HG03135 (cell line): ENCODE measurements around the gene ZFP36L2.

Experiments
- ATAC-seq: cut with Tn5 transposase; IDR thresholded peaks from one replicate; pipeline ENCODE4 v1.9.1; 2021; ENCODE audit warnings: mild to moderate bottlenecking, moderate library complexity; ENCODE audit not compliant: unreplicated experiment

ZFP36L2 gene

GRCh38 chr2:43224131-43224570 is 2.3 kb downstream of the ZFP36L2 start:
- ATAC-seq, result no peak

DNA sequence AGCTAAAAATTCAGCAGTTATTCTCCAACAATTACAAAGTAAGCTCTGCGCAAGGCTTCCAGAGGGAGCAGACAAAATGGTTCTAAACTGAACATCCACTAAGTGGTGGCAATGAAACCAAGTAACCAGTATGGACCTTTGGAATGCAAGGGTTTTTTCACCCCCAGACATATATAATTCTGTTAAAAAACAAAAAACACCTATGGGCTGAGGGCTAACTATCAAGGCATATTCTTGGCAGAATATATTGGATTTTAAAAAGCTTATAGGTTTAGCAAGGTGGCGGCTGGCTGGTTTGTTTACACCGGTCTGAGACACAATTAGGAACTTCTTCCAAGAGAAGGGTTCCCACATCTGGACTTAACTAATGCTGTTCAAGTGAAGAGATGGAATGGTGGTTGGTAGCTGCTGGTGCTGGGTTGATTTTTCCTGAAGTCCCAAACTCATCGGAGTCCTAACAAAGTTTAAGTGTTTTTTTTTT is 2.8 kb downstream of the ZFP36L2 start:
- no peak for ATAC-seq

DNA sequence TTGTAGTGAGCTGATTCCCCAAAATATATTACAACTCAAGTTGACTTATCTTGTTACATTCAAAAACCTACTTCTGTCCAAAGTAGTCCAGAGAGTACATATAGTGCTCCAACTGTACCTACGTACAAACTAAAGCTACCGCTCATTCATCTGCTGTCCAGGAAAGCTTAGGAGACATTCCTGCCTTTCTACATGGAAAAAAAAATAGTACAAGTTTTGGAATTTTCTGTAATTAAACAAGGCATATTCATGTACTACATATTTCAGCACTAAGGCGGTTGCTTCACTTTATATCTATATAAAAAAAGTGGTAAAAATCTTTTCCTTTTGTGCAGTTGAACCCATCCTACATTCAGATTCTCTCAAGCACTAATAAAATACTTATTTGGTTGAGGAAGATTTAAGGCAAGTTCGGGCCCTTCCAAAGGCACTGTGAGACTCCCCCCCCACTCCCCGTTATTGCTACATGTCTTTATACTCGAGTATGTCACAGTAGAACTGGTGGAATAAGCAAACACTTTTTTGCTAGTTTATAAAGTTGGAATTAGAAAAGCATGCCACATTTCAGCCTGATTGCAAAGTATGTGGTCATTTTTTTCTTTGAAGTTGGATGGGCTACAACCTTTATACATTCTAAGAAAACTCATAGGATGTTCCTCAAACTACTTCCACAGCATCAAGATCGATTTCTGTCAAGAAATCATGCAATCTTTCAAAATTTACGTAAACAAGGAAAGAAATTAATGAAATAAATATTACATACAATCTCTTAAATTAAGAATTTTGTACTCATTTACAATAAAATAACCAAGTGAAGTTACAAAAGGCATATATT is 3.7 kb downstream of the ZFP36L2 start:
- no peak for ATAC-seq

- ATAC-seq, result no peak
Measured at GRCh38 chr2:43221763-43222474, 4.5 kb downstream of the ZFP36L2 start.

DNA sequence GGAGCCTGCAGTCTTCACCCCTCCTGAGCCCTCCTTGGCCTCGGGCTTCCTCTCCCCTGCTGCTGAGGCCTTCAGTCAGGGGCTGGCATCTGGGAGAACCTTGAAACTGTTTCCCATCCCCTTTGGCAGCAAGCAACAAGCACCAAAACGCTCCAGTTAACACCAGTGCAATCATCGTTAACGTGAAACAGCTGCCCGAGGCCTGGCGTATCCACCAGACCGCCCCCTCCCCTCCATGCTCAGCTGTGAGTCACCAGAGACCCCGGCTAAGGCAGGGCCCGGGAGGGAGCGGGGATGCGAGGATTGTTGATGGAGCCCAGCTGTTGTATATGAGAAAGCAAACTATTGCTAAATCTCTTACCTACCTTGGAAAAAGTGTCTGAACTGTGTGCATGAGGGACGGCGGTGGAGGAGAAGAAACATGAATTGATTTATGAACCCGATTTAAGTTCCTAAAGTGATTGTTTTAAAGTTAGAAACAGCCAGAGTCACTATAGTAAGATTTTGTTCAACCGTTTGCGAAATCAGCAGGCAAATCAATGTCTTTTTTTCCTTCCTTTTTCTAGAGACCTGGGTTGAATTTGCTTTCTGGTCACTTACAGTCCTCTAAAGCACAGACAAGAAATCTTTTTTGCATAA is 5.2 kb downstream of the ZFP36L2 start:
- ATAC-seq, result no peak

GRCh38 chr2:43220760-43221123 is 5.7 kb downstream of the ZFP36L2 start:
- ATAC-seq, result no peak

- ATAC-seq, result no peak
Measured at GRCh38 chr2:43220229-43220751, 6.1 kb downstream of the ZFP36L2 start.

- ATAC-seq, result peak; percentile 52
Measured at GRCh38 chr2:43219383-43220228, 6.8 kb downstream of the ZFP36L2 start.

- peak; percentile 33 for ATAC-seq
Measured at GRCh38 chr2:43218702-43219382, 7.6 kb downstream of the ZFP36L2 start.

GRCh38 chr2:43218155-43218701 is 8.2 kb downstream of the ZFP36L2 start:
- ATAC-seq, result no peak

DNA sequence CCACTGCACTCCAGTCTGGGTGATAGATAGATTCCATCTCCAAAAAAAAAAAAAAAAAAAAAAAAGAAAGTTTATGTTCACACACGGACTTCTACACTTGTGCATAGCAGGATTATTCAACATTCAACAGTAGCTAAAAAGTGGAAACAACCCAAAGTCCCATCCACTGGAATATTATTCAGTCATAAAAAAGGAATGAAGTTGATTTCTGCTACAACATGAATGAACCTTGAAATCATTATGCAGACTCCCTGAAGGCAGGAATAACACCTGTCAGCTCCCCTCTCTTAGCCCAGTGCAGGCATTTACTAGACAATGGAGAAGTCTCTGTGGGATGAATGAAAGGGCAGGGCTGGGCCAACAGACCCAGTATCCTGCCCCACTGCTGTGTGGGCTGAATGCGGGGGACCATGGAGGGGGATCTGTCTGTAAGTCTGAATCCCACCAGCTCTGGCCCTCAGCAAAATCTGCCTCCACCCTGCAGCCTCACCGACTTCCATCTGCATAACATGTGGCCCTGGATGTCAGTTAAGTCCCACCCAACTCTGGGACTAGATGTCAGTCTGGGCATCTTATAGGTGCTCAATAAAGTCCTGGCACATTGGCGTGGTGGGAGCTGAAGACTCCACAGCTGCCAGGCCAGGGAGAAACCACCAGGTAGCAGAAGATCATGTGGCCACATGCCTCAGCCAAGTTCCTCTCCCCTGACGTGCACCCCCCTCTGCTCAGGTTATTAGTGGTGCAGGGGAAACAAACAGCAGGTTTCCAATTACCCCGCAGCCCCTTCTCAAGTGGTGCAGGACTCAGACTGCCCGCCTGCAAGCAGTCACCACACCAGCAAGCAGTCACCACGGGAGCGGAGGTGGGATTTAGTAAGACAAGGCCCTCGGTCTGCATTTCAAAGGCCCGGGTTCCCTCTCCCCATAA is 8.9 kb downstream of the ZFP36L2 start:
- no peak for ATAC-seq

GRCh38 chr2:43216629-43217028 is 9.8 kb downstream of the ZFP36L2 start:
- ATAC-seq, result no peak

GRCh38 chr2:43215673-43216255 is 10.6 kb downstream of the ZFP36L2 start:
- no peak for ATAC-seq

- no peak for ATAC-seq
Measured at GRCh38 chr2:43214253-43214652, 12.2 kb downstream of the ZFP36L2 start.

DNA sequence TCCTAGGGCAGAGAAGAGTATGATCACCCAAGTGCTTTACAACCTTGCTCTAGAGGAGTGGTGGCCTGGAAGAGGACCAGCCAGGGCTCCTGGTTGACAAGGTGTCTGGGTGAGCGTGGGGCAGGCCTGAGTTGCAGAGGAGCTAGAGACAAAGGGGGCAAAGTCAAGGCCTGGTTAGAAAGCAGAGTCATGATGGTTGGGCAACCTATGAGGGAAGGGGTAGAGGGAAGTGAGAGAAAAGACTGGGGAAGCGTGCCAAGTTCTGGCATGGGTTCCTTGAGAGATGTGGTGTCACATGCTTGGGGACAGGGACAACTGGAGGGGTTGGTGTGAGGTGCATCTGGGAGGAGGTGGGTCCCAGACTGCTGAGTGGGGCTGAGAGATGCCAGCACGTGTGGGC is 13.5 kb downstream of the ZFP36L2 start:
- no peak for ATAC-seq

GRCh38 chr2:43212216-43212835 is 14.1 kb downstream of the ZFP36L2 start:
- ATAC-seq, result no peak

GRCh38 chr2:43210467-43211303 is 15.7 kb downstream of the ZFP36L2 start:
- ATAC-seq, result no peak
